Naive thymus-derived CD8-positive, alpha-beta T cell (primary cell): Measurements from ENCODE around the gene ZNF518B. TPM values are rescaled to one million over a fixed set of nuclear protein-coding genes. Genes with fewer than 3 reads are reported as not detected.

ENCODE experiments used
- ATAC-seq, 2 donors: fragments of 150-1000 bp; cut with Tn5 transposase in 1 of 2; sonication (Bioruptor Pico), chemical (Tn5 transposase) in 1 of 2; 1 replicate in 1 of 2; 2 replicates in 1 of 2; pipeline ENCODE4 v1.10.0; 2021; ENCODE audit warnings: mild to moderate bottlenecking in 2 of 2, moderate library complexity in 2 of 2
- POLR2A ChIA-PET: fragments of 350-600 bp; sonication (Branson Sonifier 250); formaldehyde crosslinking; loops from one replicate; lab custom pipeline; 2021; ENCODE audit warnings: antibody characterized with exemption; lab: Charles Lee
- DNase-seq, 10 donors: peaks; one replicate each; pipeline versions ENCODE4 v3.0.0 to v3.0.0-alpha.2; 2020 to 2022
- H3K27ac Mint-ChIP-seq, 10 donors: one replicate each; pipeline ENCODE4 v1.8.0; 2020 to 2022; ENCODE audit warnings: mild to moderate bottlenecking in 10 of 10, mixed read lengths in 10 of 10, moderate library complexity in 4 of 10, inconsistent platforms in 1 of 10
- H3K27me3 Mint-ChIP-seq, 5 donors: one replicate each; pipeline ENCODE4 v1.8.0; 2021 to 2022; ENCODE audit warnings: mixed read lengths in 5 of 5
- H3K36me3 Mint-ChIP-seq, 3 donors: one replicate each; pipeline ENCODE4 v1.8.0; 2020 to 2022; ENCODE audit warnings: mixed read lengths in 3 of 3, mild to moderate bottlenecking in 2 of 3, inconsistent platforms in 1 of 3
- H3K4me1 Mint-ChIP-seq, 4 donors: one replicate each; pipeline ENCODE4 v1.8.0; 2021 to 2022; ENCODE audit warnings: mixed read lengths in 4 of 4
- H3K4me3 Mint-ChIP-seq, 10 donors: one replicate each; pipeline ENCODE4 v1.8.0; 2020 to 2022; ENCODE audit warnings: mild to moderate bottlenecking in 10 of 10, mixed read lengths in 10 of 10, moderate library complexity in 6 of 10, inconsistent platforms in 1 of 10
- H3K9me3 Mint-ChIP-seq, 9 donors: one replicate each; pipeline ENCODE4 v1.8.0; 2020 to 2022; ENCODE audit warnings: mixed read lengths in 9 of 9, mild to moderate bottlenecking in 3 of 9, inconsistent platforms in 1 of 9, moderate library complexity in 1 of 9
- polyA plus RNA-seq, 3 donors: library from polyadenylated mRNA; unstranded; fragments of 300-500 nt; fragmentation: Illumina TruSeq; gene quantifications; one replicate each; pipeline ENCODE4 v1.2.3, GENCODE V29; 2021
- total RNA-seq, 8 experiments: library from RNA in 2 of 8; stranded (reverse) in 2 of 8; gene quantifications; one replicate each; pipeline ENCODE4 v1.2.3 and lab custom pipeline; 2021 to 2026

ZNF518B gene, protein sequence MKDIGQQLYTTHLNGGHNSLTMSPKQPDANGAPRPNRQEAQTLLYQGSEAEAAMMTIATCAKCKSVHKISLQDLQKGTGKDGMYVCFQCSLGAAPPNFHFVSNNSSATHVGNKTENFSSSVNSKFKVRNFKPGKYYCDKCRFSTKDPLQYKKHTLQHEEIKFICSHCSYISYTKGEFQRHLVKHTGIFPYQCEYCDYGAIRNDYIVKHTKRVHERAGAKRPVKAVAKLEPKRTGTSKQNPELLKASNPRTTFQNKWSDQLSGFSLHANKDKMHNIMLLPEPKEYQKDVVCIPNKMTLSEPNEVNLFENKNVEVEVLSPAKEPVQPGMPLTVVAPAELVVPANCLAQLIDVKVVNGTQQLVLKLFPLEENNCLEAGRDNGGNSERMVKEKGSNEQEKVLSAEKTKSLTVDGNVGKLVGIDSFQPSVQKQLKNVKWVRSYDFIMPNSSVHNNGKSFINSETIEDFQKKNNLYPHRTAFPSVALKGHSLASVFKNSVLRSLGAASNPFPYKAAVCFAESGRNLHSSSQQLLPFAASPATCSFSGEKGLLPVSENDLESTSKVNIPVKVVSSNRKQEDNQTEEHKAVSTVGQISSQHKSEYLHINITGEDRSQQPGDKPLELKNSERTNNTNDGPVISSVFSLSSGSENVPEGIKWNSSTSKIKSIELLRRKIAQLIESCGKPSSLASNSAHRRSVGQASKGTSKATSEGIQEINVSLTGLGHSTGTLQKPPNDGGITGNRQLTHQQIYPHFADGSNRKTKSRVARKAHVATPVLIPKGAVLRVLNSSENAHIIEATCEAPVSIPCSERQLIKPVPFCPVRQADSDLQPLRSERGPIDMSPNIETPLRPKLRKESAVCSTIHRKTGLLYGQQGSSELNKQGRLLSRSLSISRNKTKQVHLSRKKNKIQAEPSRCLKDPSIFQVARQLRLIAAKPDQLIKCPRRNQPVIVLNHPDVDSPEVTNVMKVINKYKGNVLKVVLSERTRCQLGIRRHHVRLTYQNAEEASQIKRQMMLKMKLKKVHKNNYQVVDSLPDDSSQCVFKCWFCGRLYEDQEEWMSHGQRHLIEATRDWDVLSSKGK
- total RNA-seq, result 10 to 100 TPM; 59.0 to 62.5 TPM
- polyA plus RNA-seq, result 10 to 100 TPM; 12.0 to 19.7 (median 17.9) TPM
- total RNA-seq (lab: John Stamatoyannopoulos, UW), result 86.9 to 159 (median 116) reads per million in 6 experiments

DNA sequence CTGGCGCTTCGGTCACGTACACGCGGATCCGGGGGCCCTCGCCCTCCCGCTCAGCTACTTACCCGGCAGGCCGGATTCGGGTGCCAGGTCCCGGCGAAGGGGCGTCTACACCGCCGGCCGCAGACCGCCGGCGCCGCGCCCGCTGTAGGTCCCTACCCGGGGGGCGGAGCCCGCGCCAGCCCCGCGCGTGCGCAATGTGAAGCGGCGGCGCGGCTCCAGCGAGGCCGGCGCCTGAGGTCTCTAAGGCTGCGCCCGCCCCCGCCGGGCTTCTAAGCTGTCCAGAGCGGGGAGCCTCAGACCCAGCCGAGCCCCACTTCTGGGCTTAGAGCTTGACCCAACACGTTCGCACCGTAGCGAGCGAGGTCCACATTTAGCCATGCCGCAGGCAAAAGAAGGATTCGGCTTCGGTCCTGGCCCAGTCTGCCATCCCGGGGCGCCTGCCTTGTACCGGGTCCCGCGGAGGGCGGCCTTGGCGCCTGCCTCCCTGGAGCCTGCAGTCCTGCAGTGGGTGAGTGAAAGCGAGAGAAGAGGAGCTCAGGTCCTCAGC, at the start of gene ZNF518B:
ZNF518B (minus strand) TSS at position 172 of the 547 bp plus-strand sequence. CDS start 11,098 bp downstream, outside the sequence.
- POLR2A ChIA-PET, result interaction anchor here (0.5 to 2.7 kb wide), 13 partner anchors 9 to 419 kb away, joined by 3 to 30 read pairs (median 4); partner anchors contain the start of gene WDR1
- ATAC-seq (peak; percentile 79 to 81), DNase-seq (peak; percentile 72 to 92 (median 83))
- Mint-ChIP-seq H3K4me1 (peaks cover 15 to 56% (median 48%) of the 10 kb centered on the region in 4 donors), H3K27me3 (peaks cover 4 to 12% (median 5%) of the 10 kb centered on the region in 5 donors), H3K9me3 (peaks cover 0 to 15% (median 4%) of the 10 kb centered on the region in 9 donors), H3K4me3 (peak within 1 kb of the TSS; percentile 82 to 94 (median 90)), H3K27ac (peak within 1 kb of the TSS; percentile 88 to 96 (median 94)), H3K36me3 (peaks cover 9 to 28% (median 24%) of the 10 kb centered on the region in 3 donors)

DNA sequence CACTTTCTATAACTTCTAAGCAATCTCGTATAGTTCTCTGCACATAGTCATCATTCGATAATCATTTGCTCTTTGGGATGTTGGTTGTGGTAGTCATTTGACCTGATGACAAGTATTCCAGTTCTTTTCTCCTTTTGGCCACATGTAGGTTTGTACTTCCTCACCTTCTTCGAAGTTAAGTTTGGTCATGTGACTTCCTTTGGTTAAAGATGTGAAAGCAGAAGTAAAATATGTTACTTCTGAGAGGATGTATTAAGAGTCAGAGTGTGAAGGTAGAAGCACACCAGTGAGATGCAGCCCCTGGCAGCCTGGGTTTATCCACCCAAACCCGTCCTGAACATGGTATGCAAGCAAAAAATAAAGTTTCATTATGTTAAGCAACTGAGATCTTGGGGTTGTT, 48.9 kb upstream of the ZNF518B start:
- H3K4me1 Mint-ChIP-seq, result peaks cover 0 to 6% (median 2%) of the 10 kb centered on the region in 4 donors
- ATAC-seq (no peak), DNase-seq (no peak)
- H3K27ac Mint-ChIP-seq, result peak overlapping the region in 1 of 10 donors; percentile 40
- H3K9me3 Mint-ChIP-seq, result peaks cover 0 to 22% (median 7%) of the 10 kb centered on the region in 9 donors
- no peak overlapping the region for H3K4me3 Mint-ChIP-seq
- H3K36me3 Mint-ChIP-seq, result no peaks in the 10 kb centered on the region
- POLR2A ChIA-PET, result no interaction called here
- peaks cover 0 to 2% (median 0%) of the 10 kb centered on the region in 5 donors for H3K27me3 Mint-ChIP-seq

DNA sequence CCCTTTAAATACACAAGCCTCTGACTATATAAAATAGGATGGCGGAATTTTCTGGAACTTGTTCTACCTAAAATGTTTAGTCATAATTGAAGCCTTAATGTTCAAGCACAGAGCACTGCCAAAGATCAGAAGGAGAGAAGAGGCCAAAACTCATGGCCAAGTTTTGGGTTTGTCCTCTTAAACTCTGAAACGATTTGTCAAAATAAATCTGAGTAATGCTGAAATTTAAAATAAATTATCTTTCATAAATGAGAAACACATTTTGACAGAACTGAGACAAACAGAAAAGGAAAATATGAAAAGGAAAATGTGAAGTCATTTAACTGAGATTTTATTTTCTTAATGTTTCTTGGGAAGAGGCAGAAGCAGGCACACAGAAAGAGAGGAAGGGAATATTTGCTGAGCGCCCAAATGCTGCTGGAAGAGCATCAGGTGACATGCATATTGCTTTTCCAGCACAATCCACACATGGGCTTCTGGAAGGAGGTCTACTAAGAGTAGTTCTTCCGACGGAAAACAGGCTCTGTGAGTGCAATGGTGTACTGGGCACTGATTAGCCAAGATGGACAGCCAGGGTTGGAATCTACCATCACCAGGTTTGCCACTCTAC, 47.4 kb upstream of the ZNF518B start:
- POLR2A ChIA-PET, result no interaction called here
- H3K27me3 Mint-ChIP-seq, result peaks cover 0 to 9% (median 4%) of the 10 kb centered on the region in 5 donors
- no peak overlapping the region for H3K4me3 Mint-ChIP-seq
- no peak for DNase-seq
- peaks cover 0 to 6% (median 2%) of the 10 kb centered on the region in 4 donors for H3K4me1 Mint-ChIP-seq
- peaks cover 0 to 22% (median 7%) of the 10 kb centered on the region in 9 donors for H3K9me3 Mint-ChIP-seq
- no peaks in the 10 kb centered on the region for H3K36me3 Mint-ChIP-seq
- H3K27ac Mint-ChIP-seq, result no peak overlapping the region
- no peak for ATAC-seq

DNA sequence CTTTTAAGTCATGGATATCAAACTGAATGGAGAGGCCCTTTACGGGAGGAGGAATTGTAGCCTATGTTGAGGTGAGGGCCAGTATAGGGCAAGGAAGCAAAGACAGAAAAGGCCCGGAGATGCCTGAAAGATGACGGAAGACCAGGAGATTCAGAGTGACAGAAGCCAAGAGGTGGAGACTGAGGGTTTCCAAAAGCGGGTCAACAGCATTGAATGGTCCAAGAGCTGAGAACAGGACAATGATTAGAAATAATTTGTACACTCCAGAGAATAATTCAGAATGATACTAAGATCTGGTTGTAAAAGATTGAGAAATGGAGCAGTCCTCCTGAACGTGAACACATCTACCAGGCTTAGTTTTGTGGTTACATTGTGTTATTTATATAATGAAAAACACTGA, 45.5 kb upstream of the ZNF518B start:
- H3K36me3 Mint-ChIP-seq, result no peaks in the 10 kb centered on the region
- POLR2A ChIA-PET, result no interaction called here
- H3K27me3 Mint-ChIP-seq, result peaks cover 0 to 9% (median 4%) of the 10 kb centered on the region in 5 donors

DNA sequence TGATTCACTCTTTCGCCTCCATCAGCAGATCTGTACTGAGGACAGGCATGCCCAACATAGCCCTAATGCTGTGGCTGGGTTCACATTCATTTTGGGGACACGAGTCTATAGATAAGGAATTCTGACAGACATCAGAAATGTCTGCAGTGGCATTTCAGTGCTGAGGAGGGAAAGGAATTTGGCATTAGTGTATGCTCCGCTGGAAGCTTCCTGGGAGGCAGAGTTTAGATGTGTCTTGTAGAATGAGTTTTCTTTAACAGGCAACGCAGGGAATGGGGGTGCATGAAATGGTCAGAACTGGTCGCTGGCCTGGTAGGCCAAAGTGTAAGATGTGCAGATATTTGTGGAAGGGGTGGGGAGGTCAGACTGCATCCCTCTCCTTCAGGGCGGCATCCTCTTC, 43.5 kb upstream of the ZNF518B start:
- POLR2A ChIA-PET, result no interaction called here
- Mint-ChIP-seq H3K27me3 (peaks cover 0 to 9% (median 4%) of the 10 kb centered on the region in 5 donors), H3K4me3 (no peak overlapping the region), H3K9me3 (peaks cover 0 to 14% (median 2%) of the 10 kb centered on the region in 9 donors), H3K27ac (no peak overlapping the region), H3K36me3 (no peaks in the 10 kb centered on the region), H3K4me1 (no peaks in the 10 kb centered on the region)
- DNase-seq (no peak), ATAC-seq (no peak)

More for the DNA sequence above, 45.5 kb upstream of the ZNF518B start:
- DNase-seq (no peak), ATAC-seq (no peak)
- peak overlapping the region in 1 of 10 donors; percentile 45 for H3K27ac Mint-ChIP-seq
- H3K4me1 Mint-ChIP-seq, result peaks cover 0 to 6% (median 2%) of the 10 kb centered on the region in 4 donors
- H3K9me3 Mint-ChIP-seq, result peaks cover 0 to 22% (median 7%) of the 10 kb centered on the region in 9 donors
- H3K4me3 Mint-ChIP-seq, result no peak overlapping the region

DNA sequence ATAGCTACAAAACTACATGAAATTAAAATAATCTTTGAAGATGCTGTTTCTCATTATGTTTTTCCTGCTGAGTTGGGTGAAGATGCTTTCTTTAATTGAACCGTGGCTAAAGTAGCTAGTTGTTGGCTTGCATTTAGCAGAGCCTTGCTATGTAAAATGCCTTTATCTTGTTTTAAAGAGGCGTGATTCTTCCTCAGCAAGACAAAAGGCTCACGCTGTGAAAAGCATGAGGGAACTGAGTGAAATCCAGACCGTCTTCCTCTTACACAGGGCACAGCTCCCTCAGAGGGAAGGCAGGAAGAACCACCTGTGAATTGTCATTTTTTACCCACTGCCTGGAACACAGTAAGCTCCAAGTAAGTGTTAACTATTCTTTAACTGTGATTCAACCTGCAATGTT, 39.0 kb upstream of the ZNF518B start:
- Mint-ChIP-seq H3K27ac (no peak overlapping the region), H3K9me3 (no peaks in the 10 kb centered on the region), H3K27me3 (peaks cover 0 to 8% (median 5%) of the 10 kb centered on the region in 5 donors), H3K4me1 (no peaks in the 10 kb centered on the region), H3K4me3 (no peak overlapping the region), H3K36me3 (no peaks in the 10 kb centered on the region)
- ATAC-seq (no peak), DNase-seq (no peak)
- POLR2A ChIA-PET, result no interaction called here

DNA sequence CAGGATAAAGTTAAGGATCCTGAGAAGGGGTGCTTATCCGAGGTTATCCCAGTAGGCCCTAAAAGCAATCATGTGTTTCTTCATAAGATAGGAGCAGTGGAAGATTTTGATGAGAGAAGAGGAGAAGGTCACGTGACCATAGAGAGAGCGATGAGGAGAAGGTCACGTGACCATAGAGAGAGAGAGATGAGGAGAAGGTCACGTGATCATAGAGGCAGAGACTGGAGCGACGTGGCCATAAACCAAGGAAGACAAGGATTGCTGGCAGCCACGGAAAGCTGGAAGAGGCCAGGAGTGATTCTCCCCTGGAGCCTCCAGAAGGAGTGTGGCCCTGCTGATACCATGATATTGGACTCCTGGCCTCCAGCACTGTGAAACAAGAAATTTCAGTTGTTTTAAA, 38.4 kb upstream of the ZNF518B start:
- ATAC-seq (no peak), DNase-seq (no peak)
- no peaks in the 10 kb centered on the region for H3K4me1 Mint-ChIP-seq
- POLR2A ChIA-PET, result no interaction called here
- H3K27me3 Mint-ChIP-seq, result peaks cover 0 to 5% (median 3%) of the 10 kb centered on the region in 5 donors
- H3K9me3 Mint-ChIP-seq, result no peaks in the 10 kb centered on the region
- H3K27ac Mint-ChIP-seq, result no peak overlapping the region
- no peaks in the 10 kb centered on the region for H3K36me3 Mint-ChIP-seq
- H3K4me3 Mint-ChIP-seq, result no peak overlapping the region

DNA sequence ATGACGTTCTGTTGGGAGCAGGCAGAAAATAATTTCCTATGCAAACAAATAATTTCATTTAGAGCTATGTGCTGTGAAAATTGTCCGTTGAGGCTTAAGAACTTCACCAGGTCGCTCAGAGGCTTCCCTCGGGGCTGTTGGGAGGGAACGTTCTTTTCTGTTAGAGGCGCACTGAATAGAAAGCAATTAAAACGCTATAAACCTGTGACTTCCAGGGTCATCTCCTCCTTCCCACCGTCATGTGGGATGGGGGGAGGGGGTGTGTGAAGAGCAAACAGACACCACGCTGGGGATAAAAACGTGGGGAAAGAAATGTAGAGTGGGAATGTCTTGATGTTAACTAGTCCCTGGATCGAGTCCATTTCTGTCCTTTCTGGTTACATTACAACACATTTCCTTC, 35.2 kb upstream of the ZNF518B start:
- no peaks in the 10 kb centered on the region for H3K9me3 Mint-ChIP-seq
- DNase-seq, result no peak
- no peaks in the 10 kb centered on the region for H3K36me3 Mint-ChIP-seq
- no peak overlapping the region for H3K4me3 Mint-ChIP-seq
- H3K27ac Mint-ChIP-seq, result peak overlapping the region in 1 of 10 donors; percentile 44
- H3K4me1 Mint-ChIP-seq, result no peaks in the 10 kb centered on the region
- ATAC-seq, result no peak
- POLR2A ChIA-PET, result no interaction called here
- H3K27me3 Mint-ChIP-seq, result peaks cover 0 to 9% (median 4%) of the 10 kb centered on the region in 5 donors

DNA sequence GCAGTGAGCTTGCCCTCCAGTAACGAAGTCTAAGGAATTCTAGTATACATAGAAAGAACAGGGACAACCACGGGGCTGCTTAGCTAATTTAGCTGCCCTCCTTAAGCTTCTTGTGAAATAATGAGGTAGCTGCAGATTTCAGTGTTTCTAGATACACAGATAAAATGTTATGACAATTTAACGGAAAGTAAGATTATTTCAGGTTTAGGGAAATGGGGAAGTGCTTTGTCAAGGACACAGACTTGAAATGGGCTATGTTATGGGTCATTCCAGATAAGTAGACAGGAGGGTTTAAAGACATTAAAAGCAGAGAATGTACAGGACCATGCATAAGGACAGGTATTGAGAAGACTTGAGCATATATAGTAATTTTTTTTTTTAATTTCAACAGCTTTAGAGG, 34.2 kb upstream of the ZNF518B start:
- POLR2A ChIA-PET, result no interaction called here
- ATAC-seq (no peak), DNase-seq (no peak)
- no peaks in the 10 kb centered on the region for H3K9me3 Mint-ChIP-seq
- no peak overlapping the region for H3K27ac Mint-ChIP-seq
- no peak overlapping the region for H3K4me3 Mint-ChIP-seq
- H3K27me3 Mint-ChIP-seq, result peaks cover 0 to 9% (median 5%) of the 10 kb centered on the region in 5 donors
- H3K36me3 Mint-ChIP-seq, result no peaks in the 10 kb centered on the region
- no peaks in the 10 kb centered on the region for H3K4me1 Mint-ChIP-seq

DNA sequence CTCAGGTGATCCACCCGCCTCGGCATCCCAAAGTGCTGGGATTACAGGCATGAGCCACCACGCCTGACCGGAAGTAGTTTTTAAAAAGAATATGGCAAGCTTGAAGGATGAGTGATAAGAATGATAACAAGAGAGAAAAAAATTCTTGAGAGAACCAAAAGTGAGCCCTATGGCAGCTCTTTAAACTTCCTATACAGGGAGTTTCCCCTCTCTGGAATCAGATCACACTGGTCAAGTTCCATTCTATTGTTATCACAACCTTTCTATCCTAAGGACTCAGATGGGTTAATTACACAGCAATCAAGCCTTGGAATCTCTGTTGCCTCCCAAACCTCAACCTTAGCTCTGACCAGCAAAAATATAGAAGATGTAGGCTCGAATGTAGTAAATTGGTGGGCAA, 33.8 kb upstream of the ZNF518B start:
- ATAC-seq (no peak), DNase-seq (no peak)
- H3K9me3 Mint-ChIP-seq, result no peaks in the 10 kb centered on the region
- H3K27ac Mint-ChIP-seq, result no peak overlapping the region
- no peaks in the 10 kb centered on the region for H3K4me1 Mint-ChIP-seq
- H3K36me3 Mint-ChIP-seq, result no peaks in the 10 kb centered on the region
- H3K27me3 Mint-ChIP-seq, result peaks cover 0 to 9% (median 5%) of the 10 kb centered on the region in 5 donors
- POLR2A ChIA-PET, result no interaction called here
- no peak overlapping the region for H3K4me3 Mint-ChIP-seq

DNA sequence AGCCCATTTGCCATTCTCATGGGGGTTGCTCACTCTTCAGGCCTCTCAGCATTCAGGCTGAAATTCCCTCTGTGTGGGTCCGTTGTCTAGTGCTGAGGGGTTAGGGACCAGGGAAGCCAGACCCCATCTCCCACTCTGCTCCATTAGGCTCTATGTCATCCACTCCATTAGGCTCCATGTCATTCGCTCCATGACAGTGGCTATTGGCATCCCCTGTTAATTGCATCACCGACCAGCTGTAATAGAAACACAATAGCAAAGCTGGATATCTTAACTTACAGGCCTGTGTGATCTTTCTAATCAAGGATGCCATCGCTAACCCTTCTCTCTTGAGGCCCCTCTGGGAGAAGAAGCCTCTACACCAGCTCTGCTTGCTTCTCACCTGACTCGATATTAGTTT, 25.7 kb upstream of the ZNF518B start:
- Mint-ChIP-seq H3K27ac (no peak overlapping the region), H3K4me3 (no peak overlapping the region), H3K9me3 (no peaks in the 10 kb centered on the region), H3K27me3 (peaks cover 0 to 3% (median 0%) of the 10 kb centered on the region in 5 donors), H3K36me3 (no peaks in the 10 kb centered on the region), H3K4me1 (no peaks in the 10 kb centered on the region)
- DNase-seq, result no peak
- POLR2A ChIA-PET, result no interaction called here
- no peak for ATAC-seq

DNA sequence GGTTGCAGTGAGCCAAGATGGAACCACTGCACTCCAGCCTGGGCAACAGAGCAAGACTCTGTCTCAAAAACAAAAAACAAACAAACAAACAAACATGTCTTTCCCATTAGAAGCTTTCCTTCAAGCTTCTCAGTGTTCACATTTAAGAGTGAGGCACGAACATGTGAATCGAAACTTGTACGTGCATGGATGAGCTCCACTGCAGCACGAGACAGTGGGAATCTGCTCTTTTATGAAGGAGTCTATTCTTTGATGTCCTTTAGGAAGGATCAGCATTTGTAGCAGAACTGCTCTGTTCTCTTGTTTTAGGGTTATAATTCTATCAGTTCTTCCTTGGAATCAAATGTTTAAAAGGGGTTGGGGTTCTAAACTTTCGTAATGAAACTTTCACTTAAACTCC, 23.4 kb upstream of the ZNF518B start:
- DNase-seq (no peak), ATAC-seq (no peak)
- no peaks in the 10 kb centered on the region for H3K9me3 Mint-ChIP-seq
- peaks cover 0 to 2% (median 0%) of the 10 kb centered on the region in 5 donors for H3K27me3 Mint-ChIP-seq
- POLR2A ChIA-PET, result no interaction called here
- no peak overlapping the region for H3K4me3 Mint-ChIP-seq
- H3K4me1 Mint-ChIP-seq, result no peaks in the 10 kb centered on the region
- no peaks in the 10 kb centered on the region for H3K36me3 Mint-ChIP-seq
- peak overlapping the region in 1 of 10 donors; percentile 13 for H3K27ac Mint-ChIP-seq
